SK-N-SH (cell line): ENCODE data around the gene ZC3H12A. TPM values are rescaled to one million over a fixed set of nuclear protein-coding genes. Genes with fewer than 3 reads are reported as not detected.

Source experiments
- CTCF ChIA-PET: fragments of 300-600, 350-600 bp; formaldehyde crosslinking; extraction: SDS; loops from one replicate; lab custom pipeline; 2021; lab: Yijun Ruan, JAX
- POLR2A ChIA-PET: fragments of 350-600 bp; sonication (Branson Sonifier 250); formaldehyde crosslinking; extraction: SDS; loops from one replicate; lab custom pipeline; 2020; ENCODE audit warnings: antibody characterized with exemption, inconsistent platforms; lab: Yijun Ruan, JAX
- DNase-seq: peaks from one replicate; pipeline ENCODE4 v3.0.0; 2012
- H2AFZ ChIP-seq: fragments of 200-600 bp; sonication (generic); 2 replicates; pipeline ENCODE4 v1.8.1; 2016; ENCODE audit warnings: antibody characterized with exemption, mild to moderate bottlenecking, low read depth
- H3F3A ChIP-seq: fragments of 200-600 bp; sonication (generic); replicated peaks from 2 replicates; pipeline ENCODE3; 2016; ENCODE audit warnings: antibody characterized with exemption, mild to moderate bottlenecking; ENCODE audit not compliant: insufficient read depth
- H3K27ac ChIP-seq, 2 experiments: fragments of 200-500 bp in 1 of 2; fragments of 200-600 bp in 1 of 2; sonication (Bioruptor generic) in 1 of 2; sonication (generic), shearing (Covaris generic) in 1 of 2; 2 replicates each; pipeline versions ENCODE4 v1.5.1 to v1.6.1; 2014 to 2016; ENCODE audit warnings: low read depth in 2 of 2, inconsistent platforms in 1 of 2, low read length in 1 of 2, mild to moderate bottlenecking in 1 of 2, mixed read lengths in 1 of 2
- H3K27me3 ChIP-seq: fragments of 200-600 bp; sonication (generic), shearing (Covaris generic); 2 replicates; pipeline ENCODE4 v1.6.1; 2016; ENCODE audit warnings: mixed run types; ENCODE audit not compliant: insufficient read depth
- H3K36me3 ChIP-seq, 2 experiments: fragments of 200-500 bp in 1 of 2; fragments of 200-600 bp in 1 of 2; sonication (Bioruptor generic) in 1 of 2; sonication (generic) in 1 of 2; replicated peaks in 1 of 2; 2 replicates each; pipeline versions ENCODE3 to v1.5.1; 2014 to 2016; ENCODE audit warnings: low read length in 1 of 2, mild to moderate bottlenecking in 1 of 2; ENCODE audit not compliant: insufficient read depth in 2 of 2, control insufficient read depth in 1 of 2
- H3K4me1 ChIP-seq, 2 experiments: fragments of 200-500 bp in 1 of 2; fragments of 200-600 bp in 1 of 2; sonication (Bioruptor generic) in 1 of 2; sonication (generic), shearing (Covaris generic) in 1 of 2; 2 replicates each; pipeline versions ENCODE4 v1.5.1 to v1.6.1; 2014 to 2016; ENCODE audit warnings: low read depth in 1 of 2, low read length in 1 of 2, mixed run types in 1 of 2; ENCODE audit not compliant: insufficient read depth in 2 of 2, control insufficient read depth in 1 of 2
- H3K4me2 ChIP-seq: fragments of 200-600 bp; sonication (generic), shearing (Covaris generic); 2 replicates; pipeline ENCODE4 v1.6.1; 2017; ENCODE audit warnings: mixed run types
- H3K4me3 ChIP-seq, 2 experiments: fragments of 200-500 bp in 1 of 2; fragments of 200-600 bp in 1 of 2; sonication (Bioruptor generic) in 1 of 2; sonication (generic), shearing (Covaris generic) in 1 of 2; 2 replicates each; pipeline versions ENCODE4 v1.5.1 to v1.8.1; 2014 to 2016; ENCODE audit warnings: low read depth in 2 of 2, inconsistent platforms in 1 of 2, low read length in 1 of 2, mild to moderate bottlenecking in 1 of 2, mixed read lengths in 1 of 2, moderate library complexity in 1 of 2
- H3K79me2 ChIP-seq: fragments of 200-600 bp; sonication (generic); 2 replicates; pipeline ENCODE4 v1.8.1; 2017; ENCODE audit warnings: mild to moderate bottlenecking; ENCODE audit not compliant: insufficient read depth
- H3K9ac ChIP-seq: fragments of 200-600 bp; sonication (generic); 2 replicates; pipeline ENCODE4 v1.6.1; 2017; ENCODE audit warnings: mixed run types
- H3K9me2 ChIP-seq: fragments of 200-600 bp; sonication (generic); 2 replicates; pipeline ENCODE4 v1.6.1; 2017; ENCODE audit warnings: mixed run types
- H3K9me3 ChIP-seq: fragments of 200-600 bp; sonication (generic); 2 replicates; pipeline ENCODE4 v1.6.1; 2017; ENCODE audit warnings: mixed run types, mild to moderate bottlenecking, moderate library complexity
- H4K20me1 ChIP-seq: fragments of 200-600 bp; sonication (generic); 2 replicates; pipeline ENCODE4 v1.6.1; 2017; ENCODE audit warnings: mild to moderate bottlenecking, mixed run types; ENCODE audit not compliant: insufficient read depth
- CTCF ChIP-seq: fragments of 200-600 bp; sonication (generic); IDR thresholded peaks from 2 replicates; pipeline ENCODE4 v1.6.1; 2017; ENCODE audit warnings: antibody characterized with exemption, mild to moderate bottlenecking, moderate library complexity
- EP300 ChIP-seq, 2 experiments: IDR thresholded peaks; 2 replicates each; pipeline versions ENCODE4 v1.4.0 to v1.6.1; 2012; ENCODE audit warnings: borderline replicate concordance in 1 of 2, low read depth in 1 of 2, low read length in 1 of 2
- FOXJ3 ChIP-seq: sonication (generic); formaldehyde crosslinking; IDR thresholded peaks from 2 replicates; pipeline ENCODE4 v1.5.1; 2020; ENCODE audit warnings: mild to moderate bottlenecking, missing genetic modification reagents
- IRF3 ChIP-seq: fragments of 150-350 bp; IDR thresholded peaks from 2 replicates; pipeline ENCODE4 v1.6.1; 2016; ENCODE audit warnings: mild to moderate bottlenecking, low read depth, low read length
- MAX ChIP-seq: IDR thresholded peaks from 2 replicates; pipeline ENCODE4 v1.4.0; 2012; ENCODE audit warnings: low read depth
- PBX3 ChIP-seq: IDR thresholded peaks from 2 replicates; pipeline ENCODE4; 2012
- REST ChIP-seq: IDR thresholded peaks from 2 replicates; pipeline ENCODE4 v1.6.1; 2012; ENCODE audit warnings: mild to moderate bottlenecking, low read depth, low read length, moderate library complexity
- RXRA ChIP-seq: IDR thresholded peaks from 2 replicates; pipeline ENCODE4 v1.4.0; 2012; ENCODE audit warnings: low read depth, mild to moderate bottlenecking, borderline replicate concordance
- SIN3A ChIP-seq: IDR thresholded peaks from 2 replicates; pipeline ENCODE4 v1.6.1; 2012; ENCODE audit warnings: low read depth, mild to moderate bottlenecking, low read length, moderate library complexity, borderline replicate concordance
- TAF1 ChIP-seq: IDR thresholded peaks from 2 replicates; pipeline ENCODE4 v1.6.1; 2012; ENCODE audit warnings: low read depth, mild to moderate bottlenecking, low read length, moderate library complexity, borderline replicate concordance
- TCF12 ChIP-seq: IDR thresholded peaks from 2 replicates; pipeline ENCODE4 v1.4.0; 2012
- TEAD4 ChIP-seq: IDR thresholded peaks from 2 replicates; pipeline ENCODE4 v1.4.0; 2012; ENCODE audit warnings: mild to moderate bottlenecking, borderline replicate concordance; ENCODE audit not compliant: insufficient read depth
- USF2 ChIP-seq: fragments of 150-350 bp; IDR thresholded peaks from 2 replicates; pipeline ENCODE4 v1.6.1; 2017; ENCODE audit warnings: antibody characterized with exemption, low read length, low read depth, borderline replicate concordance
- WGBS: methylation state at CpG from one replicate; pipeline ENCODE4 v1.1.6; 2017; ENCODE audit warnings: low lambda C conversion rate; 5-methylcytosine and 5-hydroxymethylcytosine counted together
- polyA plus RNA-seq, 3 experiments: library from polyadenylated mRNA; depleted of rRNA; stranded (reverse); fragments of >200 nt; gene quantifications; 2 replicates each; pipeline ENCODE4 v1.2.3, GENCODE V29; 2012

Gene ZC3H12A
- polyA plus RNA-seq, 1 of the 3 experiments (the other 2 are of a cell fraction), result 8.9 TPM

- no peak for TF ChIP-seq IRF3
- no peak for TF ChIP-seq REST
- no peak for TF ChIP-seq MAX
- TF ChIP-seq TCF12, result no peak
- TF ChIP-seq PBX3, result no peak
Measured at GRCh38 chr1:37506740-37507139, 32.4 kb downstream of the ZC3H12A start (continued).

GRCh38 chr1:37509181-37509580 is 34.8 kb downstream of the ZC3H12A start:
- Histone ChIP-seq H3K9me3 (no peaks in the 10 kb centered on the region), H3K4me2 (no peak overlapping the region), H4K20me1 (peaks cover 7% of the 10 kb centered on the region; the same call in 1 of the 2 replicates), H3K4me3 (no peak overlapping the region), H3F3A (peaks cover 6% of the 10 kb centered on the region), H3K9me2 (no peaks in the 10 kb centered on the region), H3K79me2 (peaks cover 66% of the 10 kb centered on the region), H2AFZ (no peak overlapping the region), H3K9ac (no peak overlapping the region), H3K27ac (no peak overlapping the region), H3K4me1 (peaks cover 0 to 7% of the 10 kb centered on the region in 2 experiments; a peak in 1 of 4 replicates), H3K27me3 (no peaks in the 10 kb centered on the region), H3K36me3 (peaks cover 24 to 57% of the 10 kb centered on the region in 2 experiments)
- WGBS, result 88% methylated on average over 4 of the region's 4 CpGs
- POLR2A ChIA-PET, result no interaction called here
- TF ChIP-seq TEAD4 (no peak), EP300 (IDR thresholded peaks at IDR 0.05; ENCODE audit: borderline replicate concordance in 1 of 2, low read depth in 1 of 2, low read length in 1 of 2) (no peak), SIN3A (no peak), FOXJ3 (CRISPR knock-in tag) (no peak), CTCF (peak; percentile 49), RXRA (no peak), TAF1 (no peak), USF2 (no peak)
- DNase-seq, result peak; percentile 15
- CTCF ChIA-PET, result interaction anchor here (1.0 to 3.9 kb wide), 9 partner anchors 8 to 55 kb away, joined by 3 to 24 read pairs (median 4); no protein-coding TSS in a partner anchor
